ENCODE measurements around the gene IRF2. TPM values are rescaled to one million over a fixed set of nuclear protein-coding genes. Genes with fewer than 3 reads are reported as not detected.
A peak's percentile ranks its signal among the peaks of the same experiment; 100 is the strongest.

The IRF2 gene
- polyA plus RNA-seq, 1 donor from 2014 or later, result 1.4 TPM

GRCh38 chr4:184475498-184475897 lies 1.1 kb upstream of the IRF2 start:
- H3K9me2 ChIP-seq (ENCODE audit: insufficient read depth, low read length), result no peaks in the 10 kb centered on the region
- peak overlapping the region; percentile 74 for H3K9ac ChIP-seq (ENCODE audit: low read length)
- H4K20me1 ChIP-seq (ENCODE audit: insufficient read depth), result no peaks in the 10 kb centered on the region
- H3F3A ChIP-seq (ENCODE audit: insufficient read depth, low read length, poor library complexity, severe bottlenecking), result no peaks in the 10 kb centered on the region
- H3K27me3 ChIP-seq (ENCODE audit: insufficient read depth, low read depth, low read length), result peaks cover 2% of the 10 kb centered on the region
- H2AFZ ChIP-seq (ENCODE audit: low read depth, low read length), result no peak overlapping the region
- H3K4me2 ChIP-seq (ENCODE audit: low read length), result no peak overlapping the region
- H3K79me2 ChIP-seq (replicated peaks; ENCODE audit: insufficient read depth, low read length), result peaks cover 10% of the 10 kb centered on the region
- H3K9me3 ChIP-seq (ENCODE audit: low read length), result no peaks in the 10 kb centered on the region
- peak overlapping the region; percentile 88 for H3K4me3 ChIP-seq (ENCODE audit: low read length)
- H3K27ac ChIP-seq (ENCODE audit: low read length), result no peak overlapping the region
- no peaks in the 10 kb centered on the region for H3K36me3 ChIP-seq (ENCODE audit: insufficient read depth, low read length)
- TF ChIP-seq EZH2 (IDR thresholded peaks at IDR 0.05; ENCODE audit: borderline replicate concordance, insufficient read depth, low read length, poor library complexity, severe bottlenecking), result no peak

GRCh38 chr4:184475096-184475461 lies 729 bp upstream of the IRF2 start:
- peak overlapping the region; percentile 88 for H3K4me3 ChIP-seq (ENCODE audit: low read length)
- no peak overlapping the region for H3K27ac ChIP-seq (ENCODE audit: low read length)
- H3K79me2 ChIP-seq (replicated peaks; ENCODE audit: insufficient read depth, low read length), result peaks cover 11% of the 10 kb centered on the region
- TF ChIP-seq RAD21 (conservative IDR thresholded peaks at IDR 0.05) (no peak), SMC3 (conservative IDR thresholded peaks at IDR 0.05; ENCODE audit: poor library complexity) (no peak), CTCF (IDR thresholded peaks at IDR 0.05; ENCODE audit: poor library complexity, severe bottlenecking) (no peak), EP300 (conservative IDR thresholded peaks at IDR 0.05; ENCODE audit: poor library complexity, severe bottlenecking) (no peak), REST (IDR thresholded peaks at IDR 0.05; ENCODE audit: borderline replicate concordance) (no peak), MXI1 (conservative IDR thresholded peaks at IDR 0.05; ENCODE audit: poor library complexity, severe bottlenecking) (no peak)
- no peaks in the 10 kb centered on the region for H3K9me3 ChIP-seq (ENCODE audit: low read length)
- no peaks in the 10 kb centered on the region for H3K9me2 ChIP-seq (ENCODE audit: insufficient read depth, low read length)
- peak overlapping the region; percentile 88 for H3K4me2 ChIP-seq (ENCODE audit: low read length)
- H2AFZ ChIP-seq (ENCODE audit: low read depth, low read length), result no peak overlapping the region
- peaks cover 2% of the 10 kb centered on the region for H3K27me3 ChIP-seq (ENCODE audit: insufficient read depth, low read depth, low read length)
- peak overlapping the region; percentile 74 for H3K9ac ChIP-seq (ENCODE audit: low read length)
- H4K20me1 ChIP-seq (ENCODE audit: insufficient read depth), result no peaks in the 10 kb centered on the region
- H3K36me3 ChIP-seq (ENCODE audit: insufficient read depth, low read length), result no peaks in the 10 kb centered on the region
- H3F3A ChIP-seq (ENCODE audit: insufficient read depth, low read length, poor library complexity, severe bottlenecking), result no peaks in the 10 kb centered on the region
